Measurements from ENCODE around the gene LGR6.
"Not testable (repeated sequence)": the region's sequence is repeated elsewhere in the genome, so short reads cannot be mapped to it uniquely, and the experiment has no call there.

DNA sequence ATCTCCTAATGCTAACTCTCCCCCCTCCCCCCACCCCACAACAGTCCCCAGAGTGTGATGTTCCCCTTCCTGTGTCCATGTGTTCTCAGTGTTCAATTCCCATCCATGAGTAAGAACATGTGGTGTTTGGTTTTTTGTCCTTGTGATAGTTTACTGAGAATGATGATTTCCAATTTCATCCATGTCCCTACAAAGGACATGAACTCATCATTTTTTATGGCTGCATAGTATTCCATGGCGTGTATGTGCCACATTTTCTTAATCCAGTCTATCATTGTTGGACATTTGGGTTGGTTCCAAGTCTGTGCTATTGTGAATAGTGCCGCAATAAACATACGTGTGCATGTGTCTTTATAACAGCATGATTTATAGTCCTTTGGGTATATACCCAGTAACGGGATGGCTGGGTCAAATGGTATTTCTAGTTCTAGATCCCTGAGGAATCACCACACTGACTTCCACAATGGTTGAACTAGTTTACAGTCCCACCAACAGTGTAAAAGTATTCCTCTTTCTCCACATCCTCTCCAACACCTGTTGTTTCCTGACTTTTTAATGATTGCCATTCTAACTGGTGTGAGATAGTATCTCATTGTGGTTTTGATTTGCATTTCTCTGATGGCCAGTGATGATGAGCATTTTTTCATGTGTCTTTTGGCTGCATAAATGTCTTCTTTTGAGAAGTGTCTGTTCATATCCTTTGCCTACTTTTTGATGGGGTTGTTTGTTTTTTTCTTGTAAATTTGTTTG is 67.8 kb downstream of the LGR6 start:
- TF ChIP-seq, protein P1, sequence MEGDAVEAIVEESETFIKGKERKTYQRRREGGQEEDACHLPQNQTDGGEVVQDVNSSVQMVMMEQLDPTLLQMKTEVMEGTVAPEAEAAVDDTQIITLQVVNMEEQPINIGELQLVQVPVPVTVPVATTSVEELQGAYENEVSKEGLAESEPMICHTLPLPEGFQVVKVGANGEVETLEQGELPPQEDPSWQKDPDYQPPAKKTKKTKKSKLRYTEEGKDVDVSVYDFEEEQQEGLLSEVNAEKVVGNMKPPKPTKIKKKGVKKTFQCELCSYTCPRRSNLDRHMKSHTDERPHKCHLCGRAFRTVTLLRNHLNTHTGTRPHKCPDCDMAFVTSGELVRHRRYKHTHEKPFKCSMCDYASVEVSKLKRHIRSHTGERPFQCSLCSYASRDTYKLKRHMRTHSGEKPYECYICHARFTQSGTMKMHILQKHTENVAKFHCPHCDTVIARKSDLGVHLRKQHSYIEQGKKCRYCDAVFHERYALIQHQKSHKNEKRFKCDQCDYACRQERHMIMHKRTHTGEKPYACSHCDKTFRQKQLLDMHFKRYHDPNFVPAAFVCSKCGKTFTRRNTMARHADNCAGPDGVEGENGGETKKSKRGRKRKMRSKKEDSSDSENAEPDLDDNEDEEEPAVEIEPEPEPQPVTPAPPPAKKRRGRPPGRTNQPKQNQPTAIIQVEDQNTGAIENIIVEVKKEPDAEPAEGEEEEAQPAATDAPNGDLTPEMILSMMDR (IDR thresholded peaks at IDR 0.05): not testable (repeated sequence)
- not testable (repeated sequence) for TF ChIP-seq POLR2AphosphoS5, POLR2A (IDR thresholded peaks at IDR 0.05)
